C4-2B (cell line): ENCODE measurements around the gene ACP6.

Source experiments
- H3K27ac ChIP-seq: fragments of 450-650 bp; 2 replicates; pipeline ENCODE4 v1.5.1; 2017
- CTCF ChIP-seq: fragments of 450-650 bp; conservative IDR thresholded peaks from 2 replicates; pipeline ENCODE4 v1.5.1; 2017; ENCODE audit warnings: mild to moderate bottlenecking
- ZFX ChIP-seq: fragments of 450-650 bp; IDR thresholded peaks from 2 replicates; pipeline ENCODE4 v1.6.1; 2017

Gene ACP6

GRCh38 chr1:147609358-147609757 is 61.0 kb downstream of the ACP6 start:
- H3K27ac ChIP-seq: no peak overlapping the region
- no peak for TF ChIP-seq CTCF
- no peak for TF ChIP-seq ZFX

GRCh38 chr1:147608596-147608995 is 61.7 kb downstream of the ACP6 start:
- TF ChIP-seq CTCF: no peak
- TF ChIP-seq ZFX: no peak

GRCh38 chr1:147605591-147605990 is 64.7 kb downstream of the ACP6 start:
- H3K27ac ChIP-seq: no peak overlapping the region
- TF ChIP-seq CTCF (no peak), ZFX (no peak)

More at GRCh38 chr1:147608596-147608995, 61.7 kb downstream of the ACP6 start:
- no peak overlapping the region for H3K27ac ChIP-seq

- no peak for TF ChIP-seq CTCF
- no peak overlapping the region for H3K27ac ChIP-seq
These were observed 66.3 kb downstream of the ACP6 start for GRCh38 chr1:147603986-147604385.

- H3K27ac ChIP-seq: peak overlapping the region; percentile 92
- TF ChIP-seq ZFX (no peak), CTCF (peak; percentile 47)
These were observed 69.9 kb downstream of the ACP6 start for GRCh38 chr1:147600119-147601111.

- peak overlapping the region; percentile 92 for H3K27ac ChIP-seq
- TF ChIP-seq ZFX (no peak), CTCF (no peak)
These were observed 70.8 kb downstream of the ACP6 start for GRCh38 chr1:147599362-147600118.
